Measurements from ENCODE around the gene NME4.
A peak's percentile ranks its signal among the peaks of the same experiment; 100 is the strongest.
"Not testable (repeated sequence)": the region's sequence is repeated elsewhere in the genome, so short reads cannot be mapped to it uniquely, and the experiment has no call there.

The NME4 gene

GRCh38 chr16:378113-378820, 18.7 kb upstream of the NME4 start:
- H4K12ac ChIP-seq (ENCODE audit: low read depth, low read length); H3K27me3 ChIP-seq (ENCODE audit: insufficient read depth, low read length); H3K27ac ChIP-seq (ENCODE audit: low read depth, low read length); DNase-seq; H3K4me2 ChIP-seq (ENCODE audit: low read length); H4K91ac ChIP-seq (ENCODE audit: low read depth, low read length); H4K8ac ChIP-seq (ENCODE audit: low read depth, low read length); H3K4me3 ChIP-seq (ENCODE audit: low read depth, low read length); H3K18ac ChIP-seq (ENCODE audit: low read length); H2BK5ac ChIP-seq (ENCODE audit: low read depth, low read length, poor library complexity); H3K4ac ChIP-seq (ENCODE audit: low read depth, low read length); H2BK12ac ChIP-seq (ENCODE audit: low read length); H3K9ac ChIP-seq (ENCODE audit: low read length); H2AK5ac ChIP-seq (ENCODE audit: low read length); H3K9me3 ChIP-seq (ENCODE audit: insufficient read depth, low read depth, low read length); H3K14ac ChIP-seq (ENCODE audit: low read length); H3K23ac ChIP-seq (ENCODE audit: low read length); H2BK120ac ChIP-seq (ENCODE audit: insufficient read depth, low read length, poor library complexity); H2AFZ ChIP-seq (ENCODE audit: insufficient read depth, low read length, poor library complexity): not testable (repeated sequence)
- H3K79me2 ChIP-seq (ENCODE audit: control insufficient read depth, insufficient read depth, low read length, poor library complexity) = peaks cover 16% of the 10 kb centered on the region
- no CpG with 5 or more reads among the region's 36 CpGs for WGBS (ENCODE audit: extremely low coverage, insufficient coverage, insufficient read length)
- H3K36me3 ChIP-seq (ENCODE audit: control insufficient read depth in 1 of 2, insufficient read depth in 2 of 2, low read length in 2 of 2) = peaks cover 44 to 47% of the 10 kb centered on the region in 2 experiments
- peaks cover 16% of the 10 kb centered on the region for H3K79me1 ChIP-seq (ENCODE audit: low read length)
- peaks cover 8 to 19% of the 10 kb centered on the region in 2 experiments for H3K4me1 ChIP-seq (ENCODE audit: control insufficient read depth in 1 of 2, insufficient read depth in 2 of 2, low read length in 2 of 2)

GRCh38 chr16:378821-379182, 18.2 kb upstream of the NME4 start:
- H3K14ac ChIP-seq (ENCODE audit: low read length) = no peak overlapping the region
- no peak overlapping the region for H4K8ac ChIP-seq (ENCODE audit: low read depth, low read length)
- peaks cover 8 to 20% of the 10 kb centered on the region in 2 experiments for H3K4me1 ChIP-seq (ENCODE audit: control insufficient read depth in 1 of 2, insufficient read depth in 2 of 2, low read length in 2 of 2)
- no peak overlapping the region for H3K23ac ChIP-seq (ENCODE audit: low read length)
- H3K9me3 ChIP-seq (ENCODE audit: insufficient read depth, low read depth, low read length) = peaks cover 3% of the 10 kb centered on the region
- H3K79me1 ChIP-seq (ENCODE audit: low read length) = peaks cover 18% of the 10 kb centered on the region
- DNase-seq = no peak
- H2BK12ac ChIP-seq (ENCODE audit: low read length) = no peak overlapping the region
- peaks cover 39 to 42% of the 10 kb centered on the region in 2 experiments for H3K36me3 ChIP-seq (ENCODE audit: control insufficient read depth in 1 of 2, insufficient read depth in 2 of 2, low read length in 2 of 2)
- H3K79me2 ChIP-seq (ENCODE audit: control insufficient read depth, insufficient read depth, low read length, poor library complexity) = peaks cover 16% of the 10 kb centered on the region
- no peak overlapping the region for H3K18ac ChIP-seq (ENCODE audit: low read length)
- H3K4ac ChIP-seq (ENCODE audit: low read depth, low read length) = no peak overlapping the region
- H3K27me3 ChIP-seq (ENCODE audit: insufficient read depth, low read length) = no peaks in the 10 kb centered on the region
- H4K91ac ChIP-seq (ENCODE audit: low read depth, low read length) = no peak overlapping the region
- H4K12ac ChIP-seq (ENCODE audit: low read depth, low read length) = no peak overlapping the region
- no peak overlapping the region for H3K4me3 ChIP-seq (ENCODE audit: low read depth, low read length)
- H3K4me2 ChIP-seq (ENCODE audit: low read length) = no peak overlapping the region
- no CpG with 5 or more reads among the region's 14 CpGs for whole genome bisulfite sequencing (ENCODE audit: extremely low coverage, insufficient coverage, insufficient read length)
- no peak overlapping the region for H2AFZ ChIP-seq (ENCODE audit: insufficient read depth, low read length, poor library complexity)
- no peak overlapping the region for H2AK5ac ChIP-seq (ENCODE audit: low read length)
- H3K27ac ChIP-seq (ENCODE audit: low read depth, low read length) = no peak overlapping the region
- H2BK5ac ChIP-seq (ENCODE audit: low read depth, low read length, poor library complexity) = no peak overlapping the region
- no peak overlapping the region for H3K9ac ChIP-seq (ENCODE audit: low read length)
- H2BK120ac ChIP-seq (ENCODE audit: insufficient read depth, low read length, poor library complexity) = no peak overlapping the region

GRCh38 chr16:379183-379960, 17.6 kb upstream of the NME4 start:
- H4K12ac ChIP-seq (ENCODE audit: low read depth, low read length) = no peak overlapping the region
- peaks cover 33 to 36% of the 10 kb centered on the region in 2 experiments for H3K36me3 ChIP-seq (ENCODE audit: control insufficient read depth in 1 of 2, insufficient read depth in 2 of 2, low read length in 2 of 2)
- H3K9me3 ChIP-seq (ENCODE audit: insufficient read depth, low read depth, low read length) = peaks cover 3% of the 10 kb centered on the region
- H3K4me3 ChIP-seq (ENCODE audit: low read depth, low read length) = no peak overlapping the region
- H3K79me2 ChIP-seq (ENCODE audit: control insufficient read depth, insufficient read depth, low read length, poor library complexity) = peaks cover 16% of the 10 kb centered on the region
- H3K4me2 ChIP-seq (ENCODE audit: low read length) = no peak overlapping the region
- peaks cover 13 to 26% of the 10 kb centered on the region in 2 experiments for H3K4me1 ChIP-seq (ENCODE audit: control insufficient read depth in 1 of 2, insufficient read depth in 2 of 2, low read length in 2 of 2)
- no peak overlapping the region for H3K9ac ChIP-seq (ENCODE audit: low read length)
- no peak overlapping the region for H4K91ac ChIP-seq (ENCODE audit: low read depth, low read length)
- H2BK5ac ChIP-seq (ENCODE audit: low read depth, low read length, poor library complexity) = no peak overlapping the region
- H3K27me3 ChIP-seq (ENCODE audit: insufficient read depth, low read length) = no peaks in the 10 kb centered on the region
- no peak overlapping the region for H2AK5ac ChIP-seq (ENCODE audit: low read length)
- WGBS (ENCODE audit: extremely low coverage, insufficient coverage, insufficient read length) = no CpG with 5 or more reads among the region's 16 CpGs
- H3K23ac ChIP-seq (ENCODE audit: low read length) = no peak overlapping the region
- peaks cover 24% of the 10 kb centered on the region for H3K79me1 ChIP-seq (ENCODE audit: low read length)
- H2BK12ac ChIP-seq (ENCODE audit: low read length) = no peak overlapping the region
- H3K14ac ChIP-seq (ENCODE audit: low read length) = peak overlapping the region; percentile 33
- peak overlapping the region; percentile 47 for H3K18ac ChIP-seq (ENCODE audit: low read length)
- peak; percentile 43 to 48 for DNase-seq
- peak overlapping the region; percentile 57 for H3K4ac ChIP-seq (ENCODE audit: low read depth, low read length)
- H4K8ac ChIP-seq (ENCODE audit: low read depth, low read length) = no peak overlapping the region
- no peak overlapping the region for H2BK120ac ChIP-seq (ENCODE audit: insufficient read depth, low read length, poor library complexity)
- no peak overlapping the region for H2AFZ ChIP-seq (ENCODE audit: insufficient read depth, low read length, poor library complexity)
- no peak overlapping the region for H3K27ac ChIP-seq (ENCODE audit: low read depth, low read length)

GRCh38 chr16:379961-380761, 16.8 kb upstream of the NME4 start:
- Histone ChIP-seq H3K18ac (ENCODE audit: low read length) (peak overlapping the region; percentile 47), H2BK5ac (ENCODE audit: low read depth, low read length, poor library complexity) (no peak overlapping the region), H3K23ac (ENCODE audit: low read length) (no peak overlapping the region), H4K12ac (ENCODE audit: low read depth, low read length) (no peak overlapping the region), H4K91ac (ENCODE audit: low read depth, low read length) (no peak overlapping the region), H2BK12ac (ENCODE audit: low read length) (no peak overlapping the region), H3K4me2 (ENCODE audit: low read length) (peak overlapping the region; percentile 83), H3K9me3 (ENCODE audit: insufficient read depth, low read depth, low read length) (peaks cover 3% of the 10 kb centered on the region), H3K4ac (ENCODE audit: low read depth, low read length) (peak overlapping the region; percentile 57), H3K4me3 (ENCODE audit: low read depth, low read length) (no peak overlapping the region), H3K79me1 (ENCODE audit: low read length) (peaks cover 25% of the 10 kb centered on the region), H3K79me2 (ENCODE audit: control insufficient read depth, insufficient read depth, low read length, poor library complexity) (peaks cover 16% of the 10 kb centered on the region), H4K8ac (ENCODE audit: low read depth, low read length) (no peak overlapping the region), H3K27ac (ENCODE audit: low read depth, low read length) (no peak overlapping the region), H3K4me1 (ENCODE audit: control insufficient read depth in 1 of 2, insufficient read depth in 2 of 2, low read length in 2 of 2) (peaks cover 13 to 26% of the 10 kb centered on the region in 2 experiments), H3K36me3 (ENCODE audit: control insufficient read depth in 1 of 2, insufficient read depth in 2 of 2, low read length in 2 of 2) (peaks cover 25 to 28% of the 10 kb centered on the region in 2 experiments), H3K14ac (ENCODE audit: low read length) (peak overlapping the region; percentile 33), H3K27me3 (ENCODE audit: insufficient read depth, low read length) (no peaks in the 10 kb centered on the region), H2AFZ (ENCODE audit: insufficient read depth, low read length, poor library complexity) (no peak overlapping the region), H3K9ac (ENCODE audit: low read length) (no peak overlapping the region), H2BK120ac (ENCODE audit: insufficient read depth, low read length, poor library complexity) (no peak overlapping the region), H2AK5ac (ENCODE audit: low read length) (no peak overlapping the region)
- no CpG with 5 or more reads among the region's 27 CpGs for WGBS (ENCODE audit: extremely low coverage, insufficient coverage, insufficient read length)
- no peak for DNase-seq
